ENCODE measurements around the gene RAP1GAP2. TPM values are rescaled to one million over a fixed set of nuclear protein-coding genes. Genes with fewer than 3 reads are reported as not detected.

Gene RAP1GAP2
- polyA plus RNA-seq, 4 donors: 17.6 to 32.1 (median 25.0) TPM

Other genes with a start within 250 kb of the RAP1GAP2 start
- gene PAFAH1B1, start 202.8 kb upstream of the RAP1GAP2 start, polyA plus RNA-seq (ENCODE audit: insufficient read length in 4 of 4): 100 to 1,000 TPM in 3 of 4 donors, 10 to 100 TPM in 1; 95.8 to 169 (median 129) TPM
- gene CLUH, start 84.7 kb upstream of the RAP1GAP2 start, polyA plus RNA-seq (ENCODE audit: insufficient read length in 4 of 4): 10 to 100 TPM; 41.1 to 68.0 (median 47.7) TPM
- gene CCDC92B, start 46.8 kb upstream of the RAP1GAP2 start, polyA plus RNA-seq (ENCODE audit: insufficient read length in 4 of 4): under 1 TPM; 0.11 to 0.65 (median 0.22) TPM